H9 (cell line): ENCODE measurements around the gene CLVS2. TPM values are rescaled to one million over a fixed set of nuclear protein-coding genes. Genes with fewer than 3 reads are reported as not detected.

Experiments used
- DNase-seq: peaks from one replicate; pipeline ENCODE4 v3.0.0-alpha.2; 2017
- H2AFZ ChIP-seq: one replicate; pipeline ENCODE4 v1.6.1; 2013; ENCODE audit warnings: mild to moderate bottlenecking, low read length, control low read depth, moderate library complexity
- H2AK5ac ChIP-seq: 2 replicates; pipeline ENCODE4 v1.6.1; 2013; ENCODE audit warnings: low read length, control low read depth, mixed read lengths; ENCODE audit not compliant: insufficient read length
- H2BK120ac ChIP-seq: one replicate; pipeline ENCODE4 v1.6.1; 2013; ENCODE audit warnings: low read depth, mild to moderate bottlenecking, low read length, control low read depth, inconsistent platforms; ENCODE audit not compliant: poor library complexity, severe bottlenecking
- H2BK12ac ChIP-seq: 2 replicates; pipeline ENCODE4 v1.6.1; 2013; ENCODE audit warnings: low read length, control low read depth, mixed read lengths, low read depth; ENCODE audit not compliant: insufficient read length
- H2BK15ac ChIP-seq: 2 replicates; pipeline ENCODE4 v1.6.1; 2013; ENCODE audit warnings: low read depth, low read length, control low read depth
- H2BK20ac ChIP-seq: one replicate; pipeline ENCODE4 v1.6.1; 2013; ENCODE audit warnings: low read depth, mild to moderate bottlenecking, low read length, control low read depth, inconsistent platforms; ENCODE audit not compliant: poor library complexity, severe bottlenecking
- H2BK5ac ChIP-seq: 2 replicates; pipeline ENCODE4 v1.6.1; 2013; ENCODE audit warnings: low read length, control low read depth, mixed read lengths; ENCODE audit not compliant: insufficient read length
- H3K14ac ChIP-seq: 2 replicates; pipeline ENCODE4 v1.6.1; 2013; ENCODE audit warnings: low read length, control low read depth; ENCODE audit not compliant: insufficient read depth
- H3K18ac ChIP-seq: 2 replicates; pipeline ENCODE4 v1.6.1; 2013; ENCODE audit warnings: low read depth, mild to moderate bottlenecking, mixed read lengths, low read length, control low read depth; ENCODE audit not compliant: insufficient read length
- H3K23ac ChIP-seq: 2 replicates; pipeline ENCODE4 v1.6.1; 2013; ENCODE audit warnings: low read length, control low read depth, mixed read lengths, low read depth; ENCODE audit not compliant: insufficient read length
- H3K23me2 ChIP-seq: 2 replicates; pipeline ENCODE4 v1.6.1; 2013; ENCODE audit warnings: low read depth, mild to moderate bottlenecking, mixed read lengths, low read length, control low read depth; ENCODE audit not compliant: insufficient read length, poor library complexity, severe bottlenecking
- H3K27ac ChIP-seq: 2 replicates; pipeline ENCODE4 v1.5.1; 2013; ENCODE audit warnings: low read length, control low read depth, mixed read lengths, low read depth; ENCODE audit not compliant: insufficient read length
- H3K27me3 ChIP-seq: 2 replicates; pipeline ENCODE4 v1.6.1; 2013; ENCODE audit warnings: low read length, control low read depth, inconsistent platforms; ENCODE audit not compliant: insufficient read depth
- H3K4ac ChIP-seq: 2 replicates; pipeline ENCODE4 v1.6.1; 2013; ENCODE audit warnings: low read depth, mild to moderate bottlenecking, control low read depth, inconsistent platforms, low read length, moderate library complexity
- H3K4me1 ChIP-seq: 2 replicates; pipeline ENCODE4 v1.6.1; 2013; ENCODE audit warnings: low read length, control low read depth, inconsistent platforms; ENCODE audit not compliant: insufficient read depth
- H3K4me2 ChIP-seq: 2 replicates; pipeline ENCODE4 v1.6.1; 2013; ENCODE audit warnings: low read length, control low read depth, mixed read lengths; ENCODE audit not compliant: insufficient read length, insufficient read depth
- H3K56ac ChIP-seq: 2 replicates; pipeline ENCODE4 v1.6.1; 2013; ENCODE audit warnings: low read depth, mild to moderate bottlenecking, mixed read lengths, low read length, control low read depth; ENCODE audit not compliant: insufficient read length
- H3K79me1 ChIP-seq: 2 replicates; pipeline ENCODE4 v1.6.1; 2013; ENCODE audit warnings: low read depth, mild to moderate bottlenecking, moderate library complexity, low read length, control low read depth, inconsistent platforms; ENCODE audit not compliant: insufficient read depth, poor library complexity, severe bottlenecking
- H3K79me2 ChIP-seq: 2 replicates; pipeline ENCODE4 v1.6.1; 2013; ENCODE audit warnings: low read length, control low read depth, inconsistent platforms; ENCODE audit not compliant: insufficient read depth
- H3K9ac ChIP-seq: 2 replicates; pipeline ENCODE4 v1.6.1; 2013; ENCODE audit warnings: low read length, control low read depth, mixed read lengths; ENCODE audit not compliant: insufficient read length; ENCODE audit errors: extremely low read depth
- H3K9me3 ChIP-seq: one replicate; pipeline ENCODE4 v1.6.1; 2013; ENCODE audit warnings: low read depth, low read length, inconsistent platforms; ENCODE audit not compliant: control insufficient read depth
- H3T11ph ChIP-seq: one replicate; pipeline ENCODE4 v1.6.1; 2013; ENCODE audit warnings: mild to moderate bottlenecking, low read length, control low read depth, inconsistent platforms
- H4K20me1 ChIP-seq: one replicate; pipeline ENCODE4 v1.6.1; 2013; ENCODE audit not compliant: control insufficient read depth, insufficient read length, insufficient read depth
- H4K5ac ChIP-seq: 2 replicates; pipeline ENCODE4 v1.6.1; 2013; ENCODE audit warnings: low read depth, mild to moderate bottlenecking, mixed read lengths, low read length, control low read depth; ENCODE audit not compliant: insufficient read length
- H4K8ac ChIP-seq: replicated peaks from 2 replicates; pipeline ENCODE4 v1.6.1; 2013; ENCODE audit warnings: low read length, control low read depth, mixed read lengths, low read depth; ENCODE audit not compliant: insufficient read length
- H4K91ac ChIP-seq: 2 replicates; pipeline ENCODE4 v1.6.1; 2013; ENCODE audit warnings: low read depth, mild to moderate bottlenecking, moderate library complexity, mixed read lengths, low read length, control low read depth; ENCODE audit not compliant: insufficient read length
- H3K27ac Mint-ChIP-seq, 3 experiments: 2 replicates in 2 of 3; 3 replicates in 1 of 3; pipeline ENCODE4 v1.8.0; 2020 to 2021; ENCODE audit warnings: mixed read lengths in 3 of 3, mild to moderate bottlenecking in 1 of 3, moderate library complexity in 1 of 3
- H3K27me3 Mint-ChIP-seq: 2 replicates; pipeline ENCODE4 v1.8.0; 2021; ENCODE audit warnings: low read depth, mild to moderate bottlenecking, moderate library complexity, mixed read lengths
- H3K36me3 Mint-ChIP-seq, 3 experiments: 2 replicates in 2 of 3; 3 replicates in 1 of 3; pipeline ENCODE4 v1.8.0; 2020 to 2021; ENCODE audit warnings: low read depth in 3 of 3, mixed read lengths in 3 of 3; ENCODE audit not compliant: insufficient read depth in 1 of 3
- H3K4me1 Mint-ChIP-seq, 2 experiments: 2 replicates each; pipeline ENCODE4 v1.8.0; 2020; ENCODE audit warnings: mixed read lengths in 2 of 2
- H3K4me3 Mint-ChIP-seq, 2 experiments: 2 replicates in 1 of 2; 3 replicates in 1 of 2; pipeline ENCODE4 v1.8.0; 2020 to 2021; ENCODE audit warnings: mild to moderate bottlenecking in 2 of 2, mixed read lengths in 2 of 2, moderate library complexity in 1 of 2
- H3K9me3 Mint-ChIP-seq, 2 experiments: 2 replicates in 1 of 2; 3 replicates in 1 of 2; pipeline ENCODE4 v1.8.0; 2020; ENCODE audit warnings: mild to moderate bottlenecking in 2 of 2, mixed read lengths in 2 of 2, moderate library complexity in 1 of 2
- CTCF ChIP-seq: fragments of 200-600 bp; sonication (generic); conservative IDR thresholded peaks from 3 replicates; pipeline ENCODE4 v1.8.0; 2021; ENCODE audit warnings: antibody characterized with exemption, mild to moderate bottlenecking
- WGBS: extraction: QIAGEN DNeasy Blood & Tissue Kit; methylation state at CpG from one replicate; pipeline ENCODE4 v1.1.7; 2013; ENCODE audit warnings: missing lambda C conversion rate, low lambda C conversion rate, mixed read lengths; ENCODE audit not compliant: insufficient read length; ENCODE audit errors: extremely low coverage; 5-methylcytosine and 5-hydroxymethylcytosine counted together
- total RNA-seq: library from RNA; stranded (reverse); gene quantifications from 2 replicates; pipeline ENCODE4 v1.2.1, GENCODE V29; 2021

The CLVS2 gene
- total RNA-seq, 1 experiment from 2014 or later, result 0.26 TPM

DNA sequence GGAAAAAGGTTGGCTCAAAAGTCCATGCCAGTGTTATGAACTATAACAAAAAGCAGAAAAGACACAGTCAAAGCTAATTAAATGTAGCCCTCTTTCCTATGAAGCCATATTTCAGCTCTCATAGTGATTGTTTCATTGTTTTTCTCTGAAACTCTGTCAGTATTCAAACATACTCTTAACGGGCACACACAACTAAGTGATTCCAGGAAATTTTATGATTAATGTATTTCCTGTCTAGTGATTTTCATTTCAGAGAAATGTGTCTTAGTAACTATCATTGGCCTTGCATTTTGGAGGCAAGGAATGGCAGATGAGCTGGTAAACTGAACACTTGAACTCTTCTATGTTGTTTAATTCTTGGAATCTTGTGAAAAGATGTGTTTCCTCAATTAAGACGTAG, 68.0 kb downstream of the CLVS2 start:
- H2AK5ac ChIP-seq, result no peak overlapping the region
- H3K27me3 ChIP-seq, result no peaks in the 10 kb centered on the region
- no peak overlapping the region for H2BK120ac ChIP-seq
- Mint-ChIP-seq H3K9me3 (no peaks in the 10 kb centered on the region), H3K4me3 (no peak overlapping the region), H3K27ac (peak overlapping the region in 1 of 3 experiments; percentile 16; a peak in 1 of 7 replicates), H3K36me3 (no peaks in the 10 kb centered on the region), H3K4me1 (peaks cover 6 to 15% of the 10 kb centered on the region in 2 experiments), H3K27me3 (no peaks in the 10 kb centered on the region)
- H4K8ac ChIP-seq, result no peak overlapping the region
- no peaks in the 10 kb centered on the region for H3K23me2 ChIP-seq
- WGBS, result no CpG with 5 or more reads among the region's 2 CpGs
- H3K23ac ChIP-seq, result no peak overlapping the region
- no peak for TF ChIP-seq CTCF
- peaks cover 2% of the 10 kb centered on the region; the same call in 1 of the 2 replicates for H3K4me1 ChIP-seq
- H4K91ac ChIP-seq, result no peak overlapping the region
- H3K79me1 ChIP-seq, result no peaks in the 10 kb centered on the region
- H3K79me2 ChIP-seq, result no peaks in the 10 kb centered on the region
- H3K14ac ChIP-seq, result no peak overlapping the region
- no peaks in the 10 kb centered on the region for H4K20me1 ChIP-seq
- no peak overlapping the region for H3K9ac ChIP-seq
- H3K4ac ChIP-seq, result no peak overlapping the region
- H2BK15ac ChIP-seq, result no peak overlapping the region
- no peak overlapping the region for H3K4me2 ChIP-seq
- no peak overlapping the region for H3T11ph ChIP-seq
- H3K27ac ChIP-seq, result no peak overlapping the region
- no peak overlapping the region for H3K56ac ChIP-seq
- no peak overlapping the region for H2BK20ac ChIP-seq
- H3K9me3 ChIP-seq, result no peaks in the 10 kb centered on the region
- DNase-seq, result no peak
- H3K18ac ChIP-seq, result no peak overlapping the region
- H2BK12ac ChIP-seq, result no peak overlapping the region
- H2BK5ac ChIP-seq, result no peak overlapping the region
- H2AFZ ChIP-seq, result no peak overlapping the region
- H4K5ac ChIP-seq, result no peak overlapping the region
